DOHH2 (cell line): ENCODE data around the gene EXOSC9.

Source experiments
- H3F3A ChIP-seq: fragments of 200-600 bp; sonication (generic), shearing (Covaris generic); 2 replicates; pipeline ENCODE4 v1.6.0; 2016; ENCODE audit warnings: antibody characterized with exemption, mild to moderate bottlenecking; ENCODE audit not compliant: control insufficient read depth, insufficient read depth
- H3K27ac ChIP-seq: fragments of 200-600 bp; sonication (generic); 2 replicates; pipeline ENCODE4 v1.5.1; 2014; ENCODE audit warnings: low read depth, mild to moderate bottlenecking, low read length, moderate library complexity
- H3K27me3 ChIP-seq: fragments of 200-600 bp; sonication (generic); 2 replicates; pipeline ENCODE4 v1.6.1; 2014; ENCODE audit warnings: mild to moderate bottlenecking, low read length, mixed read lengths; ENCODE audit not compliant: control insufficient read depth
- H3K36me3 ChIP-seq: fragments of 200-600 bp; sonication (generic); 2 replicates; pipeline ENCODE4 v1.6.1; 2014; ENCODE audit warnings: mild to moderate bottlenecking, low read length, moderate library complexity, mixed read lengths; ENCODE audit not compliant: control insufficient read depth
- H3K4me1 ChIP-seq: fragments of 200-600 bp; sonication (generic); 2 replicates; pipeline ENCODE4 v1.6.1; 2014; ENCODE audit warnings: mild to moderate bottlenecking, low read length, mixed read lengths; ENCODE audit not compliant: control insufficient read depth
- H3K4me2 ChIP-seq: fragments of 200-600 bp; sonication (generic); 2 replicates; pipeline ENCODE4 v1.6.0; 2014; ENCODE audit warnings: mild to moderate bottlenecking, low read length, moderate library complexity
- H3K4me3 ChIP-seq: fragments of 200-600 bp; sonication (generic); 2 replicates; pipeline ENCODE4 v1.5.1; 2014; ENCODE audit warnings: mild to moderate bottlenecking, low read length, mixed read lengths
- H3K79me2 ChIP-seq: fragments of 200-600 bp; sonication (generic); 2 replicates; pipeline ENCODE4 v1.6.1; 2014; ENCODE audit warnings: mild to moderate bottlenecking, low read length, mixed read lengths; ENCODE audit not compliant: control insufficient read depth
- H3K9me2 ChIP-seq: fragments of 200-600 bp; sonication (generic); replicated peaks from 2 replicates; pipeline ENCODE4 v1.6.1; 2014; ENCODE audit warnings: mild to moderate bottlenecking, low read length, mixed read lengths; ENCODE audit not compliant: control insufficient read depth
- H3K9me3 ChIP-seq: fragments of 200-600 bp; sonication (generic); 2 replicates; pipeline ENCODE4 v1.6.1; 2014; ENCODE audit warnings: antibody characterized with exemption, low read length, mixed read lengths; ENCODE audit not compliant: control insufficient read depth, insufficient read depth
- H4K20me1 ChIP-seq: fragments of 200-600 bp; sonication (generic); 2 replicates; pipeline ENCODE4 v1.6.0; 2014; ENCODE audit warnings: low read depth, mild to moderate bottlenecking, antibody characterized with exemption, low read length, moderate library complexity; ENCODE audit not compliant: control insufficient read depth, insufficient read depth
- CTCF ChIP-seq: fragments of 200-600 bp; sonication (generic); IDR thresholded peaks from one replicate; pipeline ENCODE4 v1.5.1; 2014; ENCODE audit warnings: antibody characterized with exemption, mild to moderate bottlenecking, low read depth, low read length; ENCODE audit not compliant: poor library complexity, severe bottlenecking
- EZH2phosphoT487 ChIP-seq: fragments of 200-600 bp; sonication (generic); IDR thresholded peaks from 2 replicates; pipeline ENCODE4 v1.6.1; 2017; ENCODE audit warnings: borderline replicate concordance, mild to moderate bottlenecking, antibody characterized with exemption, low read length, moderate library complexity, mixed read lengths

Gene EXOSC9

DNA sequence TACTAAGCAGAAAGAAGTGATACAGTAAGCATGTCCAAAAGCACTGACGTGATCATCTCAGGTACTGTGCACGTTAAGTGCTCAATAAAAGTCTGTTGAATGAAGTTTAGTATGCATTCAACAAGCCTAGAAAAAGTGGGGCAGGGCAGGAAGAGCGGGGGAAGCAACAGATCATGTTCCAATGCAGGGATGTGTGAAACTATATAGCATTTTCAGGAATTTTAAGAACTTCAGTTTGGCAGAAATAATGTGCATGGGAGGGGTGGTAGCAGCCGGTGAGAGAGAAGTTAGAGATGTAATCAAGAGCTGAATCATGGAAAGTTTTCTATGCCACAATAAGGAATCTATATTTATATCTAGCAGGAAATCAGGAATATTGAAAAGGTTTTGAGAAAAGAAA, 41.7 kb downstream of the EXOSC9 start:
- no peak overlapping the region for H3K4me2 ChIP-seq
- H3K27ac ChIP-seq, result no peak overlapping the region
- no peaks in the 10 kb centered on the region for H4K20me1 ChIP-seq
- H3K27me3 ChIP-seq, result no peaks in the 10 kb centered on the region
- no peak overlapping the region for H3K4me3 ChIP-seq
- no peaks in the 10 kb centered on the region for H3F3A ChIP-seq
- no peaks in the 10 kb centered on the region for H3K9me3 ChIP-seq
- H3K79me2 ChIP-seq, result no peaks in the 10 kb centered on the region
- no peaks in the 10 kb centered on the region for H3K4me1 ChIP-seq
- H3K36me3 ChIP-seq, result peaks cover 16% of the 10 kb centered on the region
- no peaks in the 10 kb centered on the region for H3K9me2 ChIP-seq
- TF ChIP-seq EZH2phosphoT487, result no peak
- TF ChIP-seq CTCF, result no peak

- Histone ChIP-seq H3K27me3 (no peaks in the 10 kb centered on the region), H3K4me2 (no peak overlapping the region), H3K4me1 (no peaks in the 10 kb centered on the region), H3K27ac (no peak overlapping the region), H3K9me3 (no peaks in the 10 kb centered on the region), H3K9me2 (no peaks in the 10 kb centered on the region), H3F3A (no peaks in the 10 kb centered on the region), H3K79me2 (no peaks in the 10 kb centered on the region), H3K4me3 (no peak overlapping the region), H3K36me3 (peaks cover 14% of the 10 kb centered on the region), H4K20me1 (no peaks in the 10 kb centered on the region)
- TF ChIP-seq CTCF (no peak), EZH2phosphoT487 (no peak)
Observed at GRCh38 chr4:121846662-121847061, 45.5 kb downstream of the EXOSC9 start.

GRCh38 chr4:121851354-121851753, 50.2 kb downstream of the EXOSC9 start:
- Histone ChIP-seq H3K79me2 (no peaks in the 10 kb centered on the region), H3F3A (no peaks in the 10 kb centered on the region), H3K4me3 (no peak overlapping the region), H3K9me3 (no peaks in the 10 kb centered on the region), H3K9me2 (no peaks in the 10 kb centered on the region), H3K36me3 (peaks cover 12% of the 10 kb centered on the region), H4K20me1 (no peaks in the 10 kb centered on the region), H3K4me1 (no peaks in the 10 kb centered on the region), H3K27me3 (no peaks in the 10 kb centered on the region), H3K4me2 (no peak overlapping the region), H3K27ac (no peak overlapping the region)
- TF ChIP-seq EZH2phosphoT487 (no peak), CTCF (no peak)

DNA sequence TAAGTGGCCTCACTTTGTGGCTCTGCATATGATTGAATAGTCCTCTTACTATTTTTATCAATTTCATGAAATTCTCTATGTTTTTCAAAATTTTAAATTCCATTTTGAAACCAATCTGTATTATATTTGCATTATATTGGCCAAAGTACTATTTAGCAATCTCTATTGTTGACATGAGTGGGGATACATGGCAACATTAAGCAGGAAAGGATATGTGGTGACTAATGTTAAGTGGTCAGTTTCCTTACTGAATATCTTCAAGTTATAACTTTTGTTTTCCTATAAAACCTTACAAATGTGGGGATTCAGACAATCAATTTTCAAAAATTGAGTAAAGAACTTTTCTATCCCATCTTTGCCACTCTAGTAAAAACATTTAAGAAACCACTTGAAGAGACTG, 59.0 kb downstream of the EXOSC9 start:
- Histone ChIP-seq H3K36me3 (peaks cover 29% of the 10 kb centered on the region), H3F3A (no peaks in the 10 kb centered on the region), H3K9me3 (no peaks in the 10 kb centered on the region), H3K4me1 (no peaks in the 10 kb centered on the region), H3K79me2 (no peaks in the 10 kb centered on the region), H3K4me3 (no peak overlapping the region), H3K27ac (no peak overlapping the region), H3K27me3 (no peaks in the 10 kb centered on the region), H4K20me1 (no peaks in the 10 kb centered on the region), H3K9me2 (no peaks in the 10 kb centered on the region), H3K4me2 (no peak overlapping the region)
- no peak for TF ChIP-seq EZH2phosphoT487
- TF ChIP-seq CTCF, result no peak
